ENCODE results near the gene MSH3.

DNA sequence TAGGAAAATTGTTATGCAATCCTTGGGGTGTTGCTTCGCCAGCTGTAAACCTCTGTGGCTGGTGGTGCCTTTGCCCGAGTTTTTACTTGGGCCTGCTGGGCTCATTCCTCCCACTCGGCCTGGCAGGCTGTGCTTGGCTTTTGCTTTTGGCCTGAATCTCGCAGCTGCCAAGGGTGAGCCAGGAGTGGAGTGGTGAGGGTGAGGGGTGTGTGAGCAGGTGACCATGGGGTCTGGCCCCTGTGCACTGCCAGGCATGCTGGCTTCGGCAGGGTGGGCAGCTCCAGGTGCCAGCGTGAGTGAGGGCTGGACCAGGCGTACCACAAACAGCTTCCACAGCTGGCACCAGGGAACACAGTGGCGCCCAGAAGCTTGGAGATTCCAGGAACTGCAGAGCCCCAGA lies 12.9 kb downstream of the MSH3 start:
- TF ChIP-seq POLR2AphosphoS5 (IDR thresholded peaks at IDR 0.05) (no peak), POLR2A (IDR thresholded peaks at IDR 0.05) (no peak), EP300 (IDR thresholded peaks at IDR 0.05) (no peak)
- TF ChIP-seq, protein P1, sequence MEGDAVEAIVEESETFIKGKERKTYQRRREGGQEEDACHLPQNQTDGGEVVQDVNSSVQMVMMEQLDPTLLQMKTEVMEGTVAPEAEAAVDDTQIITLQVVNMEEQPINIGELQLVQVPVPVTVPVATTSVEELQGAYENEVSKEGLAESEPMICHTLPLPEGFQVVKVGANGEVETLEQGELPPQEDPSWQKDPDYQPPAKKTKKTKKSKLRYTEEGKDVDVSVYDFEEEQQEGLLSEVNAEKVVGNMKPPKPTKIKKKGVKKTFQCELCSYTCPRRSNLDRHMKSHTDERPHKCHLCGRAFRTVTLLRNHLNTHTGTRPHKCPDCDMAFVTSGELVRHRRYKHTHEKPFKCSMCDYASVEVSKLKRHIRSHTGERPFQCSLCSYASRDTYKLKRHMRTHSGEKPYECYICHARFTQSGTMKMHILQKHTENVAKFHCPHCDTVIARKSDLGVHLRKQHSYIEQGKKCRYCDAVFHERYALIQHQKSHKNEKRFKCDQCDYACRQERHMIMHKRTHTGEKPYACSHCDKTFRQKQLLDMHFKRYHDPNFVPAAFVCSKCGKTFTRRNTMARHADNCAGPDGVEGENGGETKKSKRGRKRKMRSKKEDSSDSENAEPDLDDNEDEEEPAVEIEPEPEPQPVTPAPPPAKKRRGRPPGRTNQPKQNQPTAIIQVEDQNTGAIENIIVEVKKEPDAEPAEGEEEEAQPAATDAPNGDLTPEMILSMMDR (IDR thresholded peaks at IDR 0.05), result no peak

Data from suprapubic skin (tissue), 4 donors.